ENCODE measurements around the gene AEN.

The AEN gene

GRCh38 chr15:88654430-88655102 lies 33.4 kb downstream of the AEN start:
- no peak for DNase-seq (ENCODE audit: low read depth)
- TF ChIP-seq CTCF (conservative IDR thresholded peaks at IDR 0.05; ENCODE audit: low read depth, low read length) = no peak
- H3K4me3 ChIP-seq (ENCODE audit: low read depth, low read length) = no peak overlapping the region

GRCh38 chr15:88655103-88655553 lies 34.0 kb downstream of the AEN start:
- DNase-seq (ENCODE audit: low read depth) = no peak
- TF ChIP-seq CTCF (conservative IDR thresholded peaks at IDR 0.05; ENCODE audit: low read depth, low read length) = no peak

GRCh38 chr15:88655800-88656488 lies 34.8 kb downstream of the AEN start:
- TF ChIP-seq CTCF (conservative IDR thresholded peaks at IDR 0.05; ENCODE audit: low read depth, low read length) = no peak
- H3K4me3 ChIP-seq (ENCODE audit: low read depth, low read length) = no peak overlapping the region
- DNase-seq (ENCODE audit: low read depth) = no peak

More at GRCh38 chr15:88655103-88655553, 34.0 kb downstream of the AEN start:
- no peak overlapping the region for H3K4me3 ChIP-seq (ENCODE audit: low read depth, low read length)

DNA sequence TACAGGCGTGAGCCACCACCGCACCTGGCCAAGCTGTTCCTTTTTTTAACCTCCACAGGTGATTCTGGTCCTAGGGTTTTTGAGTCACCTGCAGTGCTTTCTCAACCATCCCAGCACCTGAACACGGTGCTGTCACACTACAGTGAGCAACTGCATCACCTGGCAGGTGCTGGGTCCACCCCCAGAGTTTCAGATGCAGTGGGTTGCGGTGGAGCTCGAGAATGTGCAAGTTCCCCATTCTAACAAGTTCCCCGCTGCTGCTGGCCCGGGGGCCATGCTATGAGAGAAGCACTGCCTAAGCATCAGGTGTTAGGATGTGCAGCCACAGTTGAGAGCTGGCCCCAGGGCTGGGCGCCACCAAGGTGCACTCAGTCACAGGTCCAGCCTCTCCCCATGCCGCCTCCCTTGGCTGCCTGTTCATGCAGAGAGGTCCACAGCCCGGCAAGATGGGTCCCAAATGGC lies 35.7 kb downstream of the AEN start:
- DNase-seq (ENCODE audit: low read depth) = no peak
- no peak overlapping the region for H3K4me3 ChIP-seq (ENCODE audit: low read depth, low read length)
- no peak for TF ChIP-seq CTCF (conservative IDR thresholded peaks at IDR 0.05; ENCODE audit: low read depth, low read length)

DNA sequence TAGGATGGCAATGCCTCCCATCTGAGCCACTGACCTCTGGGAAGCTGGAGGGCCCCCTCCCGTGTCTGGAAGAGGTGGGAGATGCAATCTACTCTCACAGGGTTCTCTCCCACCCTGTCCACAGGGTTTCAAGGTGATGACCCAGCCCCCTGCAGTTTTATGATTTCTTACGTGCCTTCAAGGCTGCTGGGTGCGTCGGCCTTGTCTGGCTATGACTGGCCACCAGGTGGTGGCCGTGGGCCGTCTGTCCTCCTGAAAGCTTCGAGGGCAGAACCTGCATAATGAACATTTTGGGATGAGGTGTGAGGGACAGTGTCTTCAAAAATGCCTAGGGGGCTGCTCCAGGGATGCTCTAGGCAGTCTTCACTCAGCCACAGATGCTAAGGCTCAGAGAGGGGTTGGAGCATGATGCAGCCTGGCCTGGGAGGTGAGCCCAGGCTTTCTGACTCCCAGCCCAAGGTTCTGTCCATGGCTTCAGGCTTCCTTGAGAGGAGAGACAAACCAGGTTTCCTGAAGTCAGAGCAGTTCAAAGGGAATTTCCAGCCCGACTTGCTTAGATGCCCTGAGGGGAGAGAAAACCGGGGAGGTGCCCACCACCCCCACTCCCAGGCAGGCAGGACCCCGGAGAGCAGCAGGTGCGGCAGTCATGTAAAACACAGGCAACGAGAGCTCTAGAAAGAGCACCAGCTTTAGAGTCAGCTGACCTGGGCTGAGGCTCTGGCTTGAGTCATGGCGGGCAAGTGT lies 36.4 kb downstream of the AEN start:
- DNase-seq (ENCODE audit: low read depth) = peak; percentile 68
- TF ChIP-seq CTCF (conservative IDR thresholded peaks at IDR 0.05; ENCODE audit: low read depth, low read length) = peak; percentile 91
- no peak overlapping the region for H3K4me3 ChIP-seq (ENCODE audit: low read depth, low read length)

DNA sequence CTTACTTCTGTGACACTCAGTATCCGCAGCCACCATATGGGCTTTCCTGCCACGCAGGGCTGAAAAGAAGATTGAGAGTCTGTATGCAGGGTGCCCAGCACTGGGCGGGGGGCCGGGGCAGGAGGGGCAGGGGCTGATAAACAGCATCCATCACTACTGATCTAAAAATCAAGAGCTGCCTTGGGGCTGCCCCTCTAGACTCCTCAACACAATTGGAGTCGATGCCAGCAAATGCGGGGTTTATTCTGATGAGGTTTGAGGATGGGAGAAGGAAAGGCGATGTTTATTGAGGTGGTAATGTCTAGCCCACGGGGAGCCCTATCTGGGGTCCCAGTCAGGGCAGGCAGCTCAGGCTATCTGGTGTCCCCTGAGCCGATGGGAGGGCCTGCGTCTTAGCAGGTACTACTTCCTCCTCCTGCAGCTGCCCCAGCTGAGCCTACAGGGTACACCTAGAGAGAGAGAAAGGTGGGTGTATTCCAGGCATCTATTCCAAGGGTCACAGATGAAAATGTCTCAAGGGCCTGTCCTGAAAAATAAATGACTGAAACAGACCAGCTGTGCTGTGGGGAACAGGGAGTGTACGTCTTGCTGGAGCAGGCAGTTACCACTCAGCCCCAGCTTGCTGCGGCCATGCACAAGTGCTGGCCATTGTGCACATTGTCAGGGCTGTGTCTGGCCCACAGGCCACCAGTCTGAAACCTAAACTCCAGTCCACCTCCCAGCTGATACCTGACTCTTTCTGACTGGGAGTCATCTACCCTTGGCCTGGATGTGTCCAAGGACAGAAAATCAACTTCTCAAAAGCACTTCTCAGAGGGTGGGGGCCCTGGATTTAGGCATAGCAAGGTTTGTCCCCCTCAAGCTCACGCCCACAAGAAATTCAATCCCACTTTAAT lies 37.2 kb downstream of the AEN start:
- no peak for DNase-seq (ENCODE audit: low read depth)
- TF ChIP-seq CTCF (conservative IDR thresholded peaks at IDR 0.05; ENCODE audit: low read depth, low read length) = no peak
- H3K4me3 ChIP-seq (ENCODE audit: low read depth, low read length) = no peak overlapping the region

All from choroid plexus epithelial cell (primary cell).